HS-27A (cell line): ENCODE measurements around the gene OR9Q1.
"Not testable (repeated sequence)": the region's sequence is repeated elsewhere in the genome, so short reads cannot be mapped to it uniquely, and the experiment has no call there.

Experiments used
- DNase-seq: peaks from one replicate; pipeline ENCODE4 v3.0.0-alpha.2; 2012; ENCODE audit warnings: low read depth, missing footprints

The OR9Q1 gene

GRCh38 chr11:58023435-58023931, at the start of gene OR9Q1:
Gene OR9Q1 (plus strand): TSS chr11:58023881. CDS start chr11:58179445, 155,564 bp downstream.
- no peak for DNase-seq

- DNase-seq = no peak
Measured at GRCh38 chr11:57974132-57974531, 49.5 kb upstream of the OR9Q1 start.

GRCh38 chr11:57974848-57975601, 48.7 kb upstream of the OR9Q1 start:
- no peak for DNase-seq

GRCh38 chr11:57977709-57978108, 46.0 kb upstream of the OR9Q1 start:
- DNase-seq = no peak

GRCh38 chr11:57978686-57979531, 44.8 kb upstream of the OR9Q1 start:
- no peak for DNase-seq

GRCh38 chr11:57979532-57980079, 44.1 kb upstream of the OR9Q1 start:
- no peak for DNase-seq

GRCh38 chr11:57980201-57980600, 43.5 kb upstream of the OR9Q1 start:
- DNase-seq = no peak

- DNase-seq = no peak
Measured at GRCh38 chr11:57981536-57981935, 42.1 kb upstream of the OR9Q1 start.

- DNase-seq = no peak
Measured at GRCh38 chr11:57982776-57983175, 40.9 kb upstream of the OR9Q1 start.

- DNase-seq = no peak
Measured at GRCh38 chr11:57983191-57983590, 40.5 kb upstream of the OR9Q1 start.

- not testable (repeated sequence) for DNase-seq
Measured at GRCh38 chr11:57999523-57999922, 24.2 kb upstream of the OR9Q1 start.

GRCh38 chr11:58000021-58000420, 23.7 kb upstream of the OR9Q1 start:
- not testable (repeated sequence) for DNase-seq

- no peak for DNase-seq
Measured at GRCh38 chr11:58000699-58001098, 23.0 kb upstream of the OR9Q1 start.

GRCh38 chr11:58003036-58003435, 20.6 kb upstream of the OR9Q1 start:
- no peak for DNase-seq

- no peak for DNase-seq
Measured at GRCh38 chr11:58003591-58003990, 20.1 kb upstream of the OR9Q1 start.

- DNase-seq = no peak
Measured at GRCh38 chr11:58004664-58005063, 19.0 kb upstream of the OR9Q1 start.

- DNase-seq = no peak
Measured at GRCh38 chr11:58006940-58007339, 16.7 kb upstream of the OR9Q1 start.

GRCh38 chr11:58011771-58012170, 11.9 kb upstream of the OR9Q1 start:
- no peak for DNase-seq

GRCh38 chr11:58024601-58025091, 965 bp downstream of the OR9Q1 start:
- no peak for DNase-seq

GRCh38 chr11:58027341-58027740, 3.7 kb downstream of the OR9Q1 start:
- no peak for DNase-seq

GRCh38 chr11:58028687-58029411, 5.2 kb downstream of the OR9Q1 start:
- DNase-seq = no peak

- no peak for DNase-seq
Measured at GRCh38 chr11:58030653-58031052, 7.0 kb downstream of the OR9Q1 start, which contains the start of gene OR6Q1. Gene OR6Q1 (plus strand): TSS chr11:58030953. CDS start chr11:58030953, 0 bp downstream.
